IMR-90 (cell line): ENCODE data around the gene FARS2. TPM values are rescaled to one million over a fixed set of nuclear protein-coding genes. Genes with fewer than 3 reads are reported as not detected.
A peak's percentile ranks its signal among the peaks of the same experiment; 100 is the strongest.

Experiments
- ATAC-seq: fragments of 200-7000 bp; cut with Tn5 transposase; 2 replicates; pipeline ENCODE4 v1.9.1; 2020; ENCODE audit warnings: low read depth, mild to moderate bottlenecking, moderate library complexity
- BruUV-seq: library from RNA; stranded (reverse); fragments of 400-500 nt; replicated peaks from 2 replicates; lab custom pipeline; 2021; lab: Mats Ljungman, UMichigan
- CTCF ChIA-PET: fragments of 300-600 bp; formaldehyde crosslinking; extraction: SDS; loops from one replicate; lab custom pipeline; 2021; ENCODE audit warnings: antibody characterized with exemption; lab: Yijun Ruan, JAX
- POLR2A ChIA-PET: fragments of 300-600 bp; sonication (Branson Sonifier 250); formaldehyde crosslinking; loops from one replicate; lab custom pipeline; 2022; ENCODE audit warnings: antibody characterized with exemption; ENCODE audit not compliant: unreplicated experiment; lab: Charles Lee
- DNase-seq: peaks from one replicate; pipeline ENCODE4 v3.0.0; 2013
- H2AFZ ChIP-seq: replicated peaks from 2 replicates; pipeline ENCODE3; 2013; ENCODE audit warnings: low read length, mild to moderate bottlenecking; ENCODE audit not compliant: poor library complexity
- H2AK5ac ChIP-seq: 2 replicates; pipeline ENCODE4 v1.6.1; 2013; ENCODE audit warnings: low read depth, low read length, inconsistent platforms
- H2AK9ac ChIP-seq: replicated peaks from 2 replicates; pipeline ENCODE3; 2013; ENCODE audit warnings: mild to moderate bottlenecking, low read depth, low read length, moderate library complexity; ENCODE audit not compliant: poor library complexity
- H2BK120ac ChIP-seq: 2 replicates; pipeline ENCODE4 v1.6.1; 2013; ENCODE audit warnings: low read depth, low read length, inconsistent platforms
- H2BK15ac ChIP-seq: 3 replicates; pipeline ENCODE4 v1.6.1; 2013; ENCODE audit warnings: low read depth, low read length, inconsistent platforms
- H2BK20ac ChIP-seq: 2 replicates; pipeline ENCODE4 v1.6.1; 2013; ENCODE audit warnings: low read depth, mild to moderate bottlenecking, inconsistent platforms, low read length, moderate library complexity
- H2BK5ac ChIP-seq: 2 replicates; pipeline ENCODE4 v1.6.1; 2013; ENCODE audit warnings: mild to moderate bottlenecking, low read depth, low read length, inconsistent platforms; ENCODE audit not compliant: poor library complexity, severe bottlenecking
- H3K14ac ChIP-seq: replicated peaks from 2 replicates; pipeline ENCODE4 v1.6.1; 2013; ENCODE audit warnings: low read depth, low read length, inconsistent platforms
- H3K18ac ChIP-seq: 2 replicates; pipeline ENCODE4 v1.6.1; 2013; ENCODE audit warnings: low read depth, low read length, control low read depth
- H3K23ac ChIP-seq: 2 replicates; pipeline ENCODE4 v1.6.1; 2013; ENCODE audit warnings: low read depth, low read length, inconsistent platforms
- H3K27ac ChIP-seq: 2 replicates; pipeline ENCODE4 v1.5.1; 2013; ENCODE audit warnings: mild to moderate bottlenecking, control low read depth, low read length; ENCODE audit not compliant: insufficient read depth
- H3K27me3 ChIP-seq: 2 replicates; pipeline ENCODE4 v1.6.1; 2013; ENCODE audit warnings: low read length; ENCODE audit not compliant: control insufficient read depth, insufficient read depth
- H3K36me3 ChIP-seq: 2 replicates; pipeline ENCODE4 v1.6.1; 2013; ENCODE audit warnings: low read length, mixed read lengths; ENCODE audit not compliant: control insufficient read depth, insufficient read depth
- H3K4ac ChIP-seq: 2 replicates; pipeline ENCODE4 v1.6.1; 2013; ENCODE audit warnings: low read depth, low read length, inconsistent platforms
- H3K4me1 ChIP-seq: 2 replicates; pipeline ENCODE4 v1.6.1; 2013; ENCODE audit warnings: low read length, mixed read lengths; ENCODE audit not compliant: control insufficient read depth, insufficient read depth
- H3K4me2 ChIP-seq: 2 replicates; pipeline ENCODE4 v1.6.1; 2013; ENCODE audit warnings: low read depth, mild to moderate bottlenecking, control low read depth, low read length, moderate library complexity
- H3K4me3 ChIP-seq: 2 replicates; pipeline ENCODE4 v1.5.1; 2013; ENCODE audit warnings: low read depth, mild to moderate bottlenecking, control low read depth, low read length, moderate library complexity; ENCODE audit not compliant: insufficient read depth
- H3K56ac ChIP-seq: 2 replicates; pipeline ENCODE4 v1.6.1; 2013; ENCODE audit warnings: low read length, inconsistent platforms; ENCODE audit not compliant: insufficient read depth; ENCODE audit errors: extremely low read depth
- H3K79me1 ChIP-seq, 2 experiments: 2 replicates each; pipeline ENCODE4 v1.6.1; 2013; ENCODE audit warnings: low read length in 2 of 2, inconsistent platforms in 1 of 2, low read depth in 1 of 2
- H3K9ac ChIP-seq: 2 replicates; pipeline ENCODE4 v1.6.1; 2013; ENCODE audit warnings: low read depth, low read length, control low read depth
- H3K9me1 ChIP-seq: 2 replicates; pipeline ENCODE4 v1.6.1; 2013; ENCODE audit warnings: low read length, inconsistent platforms; ENCODE audit not compliant: insufficient read depth
- H3K9me3 ChIP-seq: 2 replicates; pipeline ENCODE4 v1.6.1; 2013; ENCODE audit warnings: low read length; ENCODE audit not compliant: control insufficient read depth, insufficient read depth
- H4K20me1 ChIP-seq: 2 replicates; pipeline ENCODE4 v1.6.1; 2013; ENCODE audit warnings: low read length, inconsistent platforms; ENCODE audit not compliant: insufficient read depth
- H4K5ac ChIP-seq: 2 replicates; pipeline ENCODE4 v1.6.1; 2013; ENCODE audit warnings: mild to moderate bottlenecking, low read depth, low read length, control low read depth
- H4K8ac ChIP-seq, 2 experiments: 2 replicates each; pipeline ENCODE4 v1.6.1; 2013; ENCODE audit warnings: low read depth in 2 of 2, low read length in 2 of 2, control low read depth in 1 of 2, inconsistent platforms in 1 of 2
- H4K91ac ChIP-seq: 2 replicates; pipeline ENCODE4 v1.6.1; 2013; ENCODE audit warnings: low read depth, low read length, inconsistent platforms; ENCODE audit not compliant: insufficient read depth
- BHLHE40 ChIP-seq: fragments of 150-350 bp; IDR thresholded peaks from 2 replicates; pipeline ENCODE4 v1.6.1; 2016; ENCODE audit warnings: mild to moderate bottlenecking, low read depth, low read length
- ELK1 ChIP-seq: fragments of 150-350 bp; IDR thresholded peaks from 2 replicates; pipeline ENCODE4 v1.6.1; 2016; ENCODE audit warnings: low read depth, mild to moderate bottlenecking, low read length, moderate library complexity, borderline replicate concordance
- MXI1 ChIP-seq: IDR thresholded peaks from 2 replicates; pipeline ENCODE4 v1.6.1; 2012; ENCODE audit warnings: low read depth, mild to moderate bottlenecking, low read length, moderate library complexity, borderline replicate concordance
- WGBS, 2 experiments: methylation state at CpG; one replicate each; pipeline versions ENCODE4 v1.1.5 to v1.1.7; 2013; ENCODE audit warnings: missing lambda C conversion rate in 2 of 2; ENCODE audit not compliant: insufficient read length in 1 of 2; ENCODE audit errors: extremely low coverage in 2 of 2; 5-methylcytosine and 5-hydroxymethylcytosine counted together
- dilution Hi-C: fragments of 300-500 bp; cut with HindIII; formaldehyde crosslinking; loops from one replicate; pipeline ENCODE4 v1.14.3; 2018; ENCODE audit warnings: low sequenced_read_pairs; ENCODE audit not compliant: unreplicated experiment
- in situ Hi-C: fragments of 300-500 bp; cut with MboI; formaldehyde crosslinking; loops from 3 replicates; pipeline ENCODE4 v1.14.3; 2019; ENCODE audit warnings: low sequenced_read_pairs, inconsistent platforms, mixed read lengths
- intact Hi-C: fragments of 100-400 bp; cut with micrococcal nuclease; formaldehyde crosslinking; loops from 2 replicates; pipeline ENCODE4 v1.10.0; 2022
- polyA plus RNA-seq, 3 experiments: library from polyadenylated mRNA; depleted of rRNA; stranded (reverse); fragments of >200 nt; gene quantifications; 2 replicates each; pipeline ENCODE4 v1.2.3, GENCODE V29; 2012; ENCODE audit warnings: low replicate concordance in 1 of 3
- total RNA-seq: library from RNA; depleted of rRNA; stranded (reverse); fragments of >200 nt; gene quantifications from 2 replicates; pipeline ENCODE4 v1.2.3, GENCODE V29; 2012

The FARS2 gene
- total and polyA plus RNA-seq, 2 of the 4 experiments (the other 2 are of a cell fraction) = 12.1 to 28.9 TPM

- H2AFZ ChIP-seq = no peak overlapping the region
- no peak overlapping the region for H3K23ac ChIP-seq
- no peaks in the 10 kb centered on the region for H4K20me1 ChIP-seq
- TF ChIP-seq ELK1 (no peak), BHLHE40 (no peak), MXI1 (no peak)
- intact Hi-C loops (no loop called here), in situ Hi-C loops (no loop called here), dilution Hi-C loops (no loop called here)
- H3K4me1 ChIP-seq = 0 out of 2 replicates have a peak, but pooled peaks cover 2% of the 10 kb centered on the region
- no peak overlapping the region for H2AK9ac ChIP-seq
- no peaks in the 10 kb centered on the region for H3K9me3 ChIP-seq
- POLR2A ChIA-PET = no interaction called here
- no peak overlapping the region for H4K8ac ChIP-seq
- no peak overlapping the region for H2BK5ac ChIP-seq
- H3K4ac ChIP-seq = no peak overlapping the region
- no peak overlapping the region for H3K4me2 ChIP-seq
- WGBS, 2 experiments = no CpG with 5 or more reads among the region's 1 CpG
- H3K79me1 ChIP-seq = 0 out of 4 replicates have a peak, but pooled peaks cover 0 to 2% of the 10 kb centered on the region in 2 experiments
- no peak overlapping the region for H2BK15ac ChIP-seq
- no peak; the same call in 1 of the 2 replicates for ATAC-seq
- peak; percentile 33 for DNase-seq
- no peaks in the 10 kb centered on the region; the same call in 1 of the 2 replicates for H3K9me1 ChIP-seq
- no peak overlapping the region for H3K4me3 ChIP-seq
- no TSS peak for BruUV-seq
- H2AK5ac ChIP-seq = no peak overlapping the region
- H3K9ac ChIP-seq = no peak overlapping the region
- no peaks in the 10 kb centered on the region for H3K36me3 ChIP-seq
- no peak overlapping the region for H3K27ac ChIP-seq
- no peaks in the 10 kb centered on the region for H3K27me3 ChIP-seq
- no peak overlapping the region for H3K56ac ChIP-seq
- H2BK120ac ChIP-seq = no peak overlapping the region
- H2BK20ac ChIP-seq = no peak overlapping the region
- H4K5ac ChIP-seq = no peak overlapping the region
- CTCF ChIA-PET = no interaction called here
- H3K18ac ChIP-seq = no peak overlapping the region
- H3K14ac ChIP-seq = 0 out of 2 replicates have a peak overlapping the region, but pooled peaks have one; percentile 65
- H4K91ac ChIP-seq = no peak overlapping the region
Observed at GRCh38 chr6:5541751-5542432, 280.6 kb downstream of the FARS2 start.
